BE2C (cell line): Measurements from ENCODE around the gene PRR5.

Source experiments
- DNase-seq: peaks from one replicate; pipeline ENCODE4 v3.0.0-alpha.2; 2020
- H3K27me3 ChIP-seq: fragments of 250-450 bp; sonication (Bioruptor Pico); 2 replicates; pipeline ENCODE4 v1.5.1; 2020; ENCODE audit warnings: mild to moderate bottlenecking
- H3K36me3 ChIP-seq: fragments of 250-450 bp; sonication (Bioruptor Pico); 2 replicates; pipeline ENCODE4 v1.5.1; 2020; ENCODE audit warnings: mild to moderate bottlenecking
- H3K4me1 ChIP-seq: fragments of 250-450 bp; sonication (Bioruptor Pico); 2 replicates; pipeline ENCODE4 v1.5.1; 2020
- H3K4me3 ChIP-seq: 2 replicates; pipeline ENCODE4 v1.5.1; 2011; ENCODE audit warnings: low read depth, low read length
- H3K9me3 ChIP-seq: fragments of 250-450 bp; sonication (Bioruptor Pico); 2 replicates; pipeline ENCODE4 v1.5.1; 2020
- CTCF ChIP-seq: IDR thresholded peaks from 2 replicates; pipeline ENCODE4 v1.5.1; 2012; ENCODE audit warnings: mild to moderate bottlenecking, low read depth, low read length

The PRR5 gene

DNA sequence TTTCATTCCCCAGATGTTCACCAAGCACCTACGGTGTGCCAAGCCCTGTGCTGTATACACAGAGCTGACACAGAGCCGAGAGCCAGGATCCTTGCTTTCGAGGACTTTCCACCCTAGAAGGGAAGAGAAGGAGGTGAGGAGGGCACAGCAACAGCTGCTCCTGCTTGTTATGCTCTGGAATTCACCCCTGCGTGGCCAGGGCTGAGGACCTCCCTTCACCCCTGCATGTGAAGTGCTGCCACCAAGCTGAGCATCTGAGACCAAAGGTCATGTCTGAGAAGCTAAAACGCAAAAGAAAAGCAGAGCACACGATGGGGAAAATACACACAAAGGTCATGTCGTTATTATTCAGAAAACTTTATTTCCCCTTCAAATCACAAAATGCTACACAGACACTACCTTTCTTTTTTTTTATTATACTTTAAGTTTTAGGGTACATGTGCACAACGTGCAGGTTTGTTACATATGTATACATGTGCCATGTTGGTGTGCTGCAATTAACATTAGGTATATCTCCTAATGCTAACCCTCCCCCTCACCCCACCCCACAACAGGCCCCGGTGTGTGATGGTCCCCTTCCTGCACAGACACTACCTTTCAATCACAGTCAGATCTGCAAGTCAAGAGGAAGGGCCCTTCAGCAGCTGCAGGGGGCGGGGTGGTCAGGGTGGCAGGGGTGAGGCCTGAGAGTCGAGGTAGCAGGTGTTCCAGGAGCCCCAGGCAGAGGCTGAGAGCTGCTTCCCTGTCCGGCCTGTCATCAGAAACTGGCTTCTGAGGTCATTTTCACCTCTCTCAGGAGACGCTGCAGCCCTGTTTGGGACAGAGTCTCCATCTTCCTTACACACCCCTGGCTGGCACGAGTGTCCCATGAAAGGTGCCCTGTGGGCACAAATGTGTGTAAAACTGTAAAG is 40.1 kb upstream of the PRR5 start:
- Histone ChIP-seq H3K4me1 (peaks cover 18% of the 10 kb centered on the region), H3K9me3 (no peaks in the 10 kb centered on the region), H3K36me3 (no peaks in the 10 kb centered on the region), H3K27me3 (no peaks in the 10 kb centered on the region), H3K4me3 (no peak overlapping the region)
- no peak for DNase-seq
- no peak for TF ChIP-seq CTCF

- H3K27me3 ChIP-seq, result no peaks in the 10 kb centered on the region
- no peaks in the 10 kb centered on the region for H3K36me3 ChIP-seq
- no peaks in the 10 kb centered on the region for H3K9me3 ChIP-seq
- no peak for DNase-seq
- no peak overlapping the region for H3K4me3 ChIP-seq
- no peak for TF ChIP-seq CTCF
- H3K4me1 ChIP-seq, result peaks cover 14% of the 10 kb centered on the region
These were observed 38.6 kb upstream of the PRR5 start for GRCh38 chr22:44663256-44663999.

- no peaks in the 10 kb centered on the region for H3K9me3 ChIP-seq
- no peak overlapping the region for H3K4me3 ChIP-seq
- H3K27me3 ChIP-seq, result peaks cover under 1% of the 10 kb centered on the region; the same call in 1 of the 2 replicates
- DNase-seq, result peak; percentile 51
- H3K36me3 ChIP-seq, result no peaks in the 10 kb centered on the region
- TF ChIP-seq CTCF, result no peak
- peaks cover 10% of the 10 kb centered on the region for H3K4me1 ChIP-seq
These were observed 37.9 kb upstream of the PRR5 start for GRCh38 chr22:44664149-44664548.

DNA sequence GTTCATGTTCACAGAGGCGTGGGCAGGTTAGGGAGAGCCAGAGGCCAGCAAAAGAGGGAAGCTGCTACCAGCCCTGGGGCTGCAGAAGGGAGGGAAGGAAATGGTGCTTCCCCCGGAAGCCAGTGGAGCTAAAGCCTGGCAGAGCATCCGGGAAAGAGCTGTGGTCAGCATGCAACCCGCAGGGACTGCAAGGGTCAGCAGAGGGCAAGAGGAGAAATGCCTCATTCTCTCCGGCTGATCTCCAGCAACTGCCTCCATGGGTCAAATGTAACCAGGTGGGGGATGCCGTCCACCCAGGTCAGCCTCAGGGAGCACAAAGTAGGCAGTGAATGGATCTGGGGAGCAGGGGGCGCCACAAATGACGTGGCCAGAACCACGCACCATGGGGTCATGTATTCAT is 36.9 kb upstream of the PRR5 start:
- Histone ChIP-seq H3K36me3 (no peaks in the 10 kb centered on the region; the same call in 1 of the 2 replicates), H3K27me3 (peaks cover 3% of the 10 kb centered on the region; the same call in 1 of the 2 replicates), H3K4me3 (no peak overlapping the region), H3K9me3 (no peaks in the 10 kb centered on the region), H3K4me1 (peaks cover 11% of the 10 kb centered on the region)
- DNase-seq, result no peak
- TF ChIP-seq CTCF, result no peak

GRCh38 chr22:44666207-44666585 is 35.8 kb upstream of the PRR5 start:
- H3K4me1 ChIP-seq, result peaks cover 11% of the 10 kb centered on the region
- no peak for TF ChIP-seq CTCF
- no peak overlapping the region for H3K4me3 ChIP-seq
- H3K9me3 ChIP-seq, result no peaks in the 10 kb centered on the region
- DNase-seq, result no peak
- H3K27me3 ChIP-seq, result peaks cover 3% of the 10 kb centered on the region; the same call in 1 of the 2 replicates
- H3K36me3 ChIP-seq, result no peaks in the 10 kb centered on the region; the same call in 1 of the 2 replicates

DNA sequence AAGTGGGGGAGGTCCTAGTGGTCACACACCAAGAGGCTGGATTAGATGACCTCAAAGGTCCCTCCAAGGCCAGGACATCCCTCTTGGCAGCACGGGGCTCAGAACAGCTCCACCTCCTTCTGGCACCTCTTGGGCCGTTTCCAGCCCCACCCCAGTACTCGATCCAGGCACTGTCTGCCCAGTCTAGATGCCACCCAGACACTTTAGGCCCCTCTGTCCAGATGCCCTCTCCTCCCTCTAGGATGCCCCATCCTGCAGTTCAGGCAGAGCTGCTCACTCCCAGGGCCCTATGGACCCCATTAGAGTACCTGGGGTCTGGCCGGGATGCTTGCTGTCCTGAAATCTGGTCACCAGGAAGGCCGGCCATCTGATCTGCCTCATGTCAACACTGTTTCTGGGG is 34.7 kb upstream of the PRR5 start:
- DNase-seq, result no peak
- Histone ChIP-seq H3K4me1 (peaks cover 11% of the 10 kb centered on the region), H3K27me3 (peaks cover 3% of the 10 kb centered on the region; the same call in 1 of the 2 replicates), H3K9me3 (no peaks in the 10 kb centered on the region), H3K36me3 (no peaks in the 10 kb centered on the region; the same call in 1 of the 2 replicates), H3K4me3 (no peak overlapping the region)
- no peak for TF ChIP-seq CTCF
